Measurements from ENCODE around the gene USP24.

- TF ChIP-seq CTCF (conservative IDR thresholded peaks at IDR 0.05; ENCODE audit: low read length) = no peak
- no peak for TF ChIP-seq EZH2phosphoT487 (IDR thresholded peaks at IDR 0.05; ENCODE audit: borderline replicate concordance)
Observed at GRCh38 chr1:55049271-55049913, 165.8 kb downstream of the USP24 start.
